Stimulated activated naive CD4-positive, alpha-beta T cell (primary cell): ENCODE results near the gene SSBP4.
"Not testable (repeated sequence)": the region's sequence is repeated elsewhere in the genome, so short reads cannot be mapped to it uniquely, and the experiment has no call there.

Experiments used
- DNase-seq, 6 experiments: peaks; one replicate each; lab custom pipeline; 2025; lab: John Stamatoyannopoulos, UW

Gene SSBP4

GRCh38 chr19:18419195-18419698 lies at the start of gene SSBP4:
Gene SSBP4 (plus strand): TSS chr19:18419398. CDS start chr19:18419649, 251 bp downstream.
- DNase-seq: peak; percentile 51 to 82 (median 65)

GRCh38 chr19:18373407-18373891 lies 45.7 kb upstream of the SSBP4 start:
- DNase-seq: no peak

GRCh38 chr19:18373892-18374629 lies 45.1 kb upstream of the SSBP4 start:
- DNase-seq: no peak

GRCh38 chr19:18377026-18377425 lies 42.2 kb upstream of the SSBP4 start:
- DNase-seq: no peak

DNA sequence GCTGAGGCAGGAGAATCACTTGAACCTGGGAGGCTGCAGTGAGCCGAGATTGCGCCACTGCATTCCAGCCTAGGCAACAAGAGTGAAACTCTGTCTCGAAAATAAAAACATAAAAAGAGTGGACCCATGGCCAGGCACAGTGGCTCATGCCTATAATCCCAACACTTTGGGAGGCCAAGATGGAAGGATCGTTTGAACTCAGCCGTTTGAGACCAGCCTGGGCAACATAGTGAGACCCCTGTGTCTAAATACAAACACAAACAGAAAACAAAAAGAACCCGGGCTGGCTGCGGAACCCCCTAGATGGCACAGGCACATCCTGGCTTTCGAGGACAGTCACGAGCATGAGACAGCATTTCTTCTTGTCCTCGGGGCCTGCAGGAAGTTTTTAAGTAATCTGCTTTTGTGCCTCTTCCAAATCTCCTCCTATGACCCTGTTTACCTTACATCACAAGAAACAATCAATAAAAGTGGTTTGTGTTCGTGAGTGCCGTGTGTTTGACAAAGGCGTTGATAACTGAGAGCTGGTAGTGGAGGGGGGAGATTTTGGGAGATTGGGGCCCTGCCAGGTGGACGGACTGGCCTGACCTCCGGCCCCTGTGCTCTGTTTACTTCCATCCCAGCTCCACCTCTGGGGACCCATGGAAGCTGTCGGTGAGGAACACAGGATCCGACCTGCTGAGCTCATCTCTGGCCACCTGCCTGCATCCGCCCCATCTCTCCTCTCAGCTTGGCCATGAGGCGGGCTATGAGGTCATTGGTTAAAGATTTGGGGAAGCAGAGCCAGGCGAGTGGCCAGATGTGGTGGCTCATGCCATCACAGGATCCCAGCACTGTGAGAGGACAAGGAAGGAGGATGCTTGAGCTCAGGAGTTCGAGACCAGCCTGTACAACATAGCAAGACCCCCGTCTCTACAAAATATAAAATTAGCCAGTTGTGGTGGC lies 39.1 kb upstream of the SSBP4 start:
- no peak for DNase-seq

- no peak for DNase-seq
These were observed 38.4 kb upstream of the SSBP4 start for GRCh38 chr19:18380843-18381242.

DNA sequence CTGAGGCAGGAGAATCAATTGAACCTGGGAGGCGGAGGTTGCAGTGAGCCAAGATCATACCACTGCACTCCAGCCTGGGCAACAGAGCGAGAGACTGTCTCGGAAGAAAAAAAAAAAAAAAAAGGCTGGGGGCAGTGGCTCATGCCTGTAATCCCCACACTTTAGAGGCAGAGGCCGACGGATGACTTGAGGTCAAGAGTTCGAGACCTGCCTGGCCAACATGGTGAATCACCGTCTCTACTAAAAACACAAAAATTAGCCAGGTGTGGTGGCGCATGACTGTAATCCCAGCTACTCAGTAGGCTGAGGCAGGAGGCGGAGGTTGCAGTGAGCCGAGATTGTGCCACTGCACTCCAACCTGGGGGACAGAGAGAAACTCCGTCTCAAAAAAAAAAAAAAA lies 35.6 kb upstream of the SSBP4 start:
- not testable (repeated sequence) for DNase-seq

DNA sequence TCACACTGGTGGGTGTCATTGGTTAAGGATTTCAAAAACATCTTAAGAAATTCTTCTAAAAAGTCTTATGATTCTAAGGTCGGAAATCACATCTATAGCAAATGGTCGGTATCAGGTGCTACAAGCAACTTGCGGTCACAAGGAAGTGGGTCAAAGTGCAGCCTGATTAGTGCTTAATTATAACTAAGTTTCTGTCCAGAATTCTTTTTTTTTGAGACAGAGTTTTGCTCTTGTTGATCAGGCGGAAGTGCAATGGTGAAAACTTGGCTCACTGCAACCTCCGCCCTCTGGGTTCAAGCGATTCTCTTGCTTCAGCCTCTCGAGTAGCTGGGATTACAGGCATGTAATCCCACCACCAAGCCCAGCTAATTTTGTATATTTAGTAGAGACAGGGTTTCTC lies 34.4 kb upstream of the SSBP4 start:
- no peak for DNase-seq

GRCh38 chr19:18385359-18385674 lies 33.9 kb upstream of the SSBP4 start:
- no peak for DNase-seq

DNA sequence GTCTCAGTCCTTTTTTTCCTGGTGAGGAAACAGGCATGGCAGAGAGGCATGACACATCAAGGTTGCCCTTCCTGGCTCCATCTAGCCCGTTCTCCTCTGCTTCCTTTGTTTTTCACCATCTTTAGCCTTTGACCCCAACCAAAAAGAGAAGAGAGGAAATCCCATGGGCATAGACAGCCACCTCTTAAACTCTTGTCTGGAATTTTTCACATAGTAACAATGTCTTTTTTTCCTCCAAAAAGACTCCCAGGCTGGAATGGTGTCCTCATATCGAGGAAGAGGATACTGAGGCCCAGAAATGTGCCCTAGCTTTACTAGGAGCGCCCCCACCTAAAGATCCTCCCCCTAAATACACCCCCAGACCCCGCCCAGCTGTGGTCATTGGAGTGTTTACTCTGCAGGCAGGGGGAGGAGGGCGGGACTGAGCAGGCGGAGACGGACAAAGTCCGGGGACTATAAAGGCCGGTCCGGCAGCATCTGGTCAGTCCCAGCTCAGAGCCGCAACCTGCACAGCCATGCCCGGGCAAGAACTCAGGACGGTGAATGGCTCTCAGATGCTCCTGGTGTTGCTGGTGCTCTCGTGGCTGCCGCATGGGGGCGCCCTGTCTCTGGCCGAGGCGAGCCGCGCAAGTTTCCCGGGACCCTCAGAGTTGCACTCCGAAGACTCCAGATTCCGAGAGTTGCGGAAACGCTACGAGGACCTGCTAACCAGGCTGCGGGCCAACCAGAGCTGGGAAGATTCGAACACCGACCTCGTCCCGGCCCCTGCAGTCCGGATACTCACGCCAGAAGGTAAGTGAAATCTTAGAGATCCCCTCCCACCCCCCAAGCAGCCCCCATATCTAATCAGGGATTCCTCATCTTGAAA lies 33.3 kb upstream of the SSBP4 start, which contains the start of gene GDF15:
TSS of gene GDF15 (plus strand) at position 484 of the 868 bp plus-strand sequence. CDS start at position 516, 32 bp downstream.
- peak in 1 of 6 experiments; percentile 7 for DNase-seq

- no peak for DNase-seq
These were observed 32.5 kb upstream of the SSBP4 start for GRCh38 chr19:18386543-18387271.

- DNase-seq: peak; percentile 36 to 78 (median 67)
These were observed 30.9 kb upstream of the SSBP4 start for GRCh38 chr19:18388100-18388959.

DNA sequence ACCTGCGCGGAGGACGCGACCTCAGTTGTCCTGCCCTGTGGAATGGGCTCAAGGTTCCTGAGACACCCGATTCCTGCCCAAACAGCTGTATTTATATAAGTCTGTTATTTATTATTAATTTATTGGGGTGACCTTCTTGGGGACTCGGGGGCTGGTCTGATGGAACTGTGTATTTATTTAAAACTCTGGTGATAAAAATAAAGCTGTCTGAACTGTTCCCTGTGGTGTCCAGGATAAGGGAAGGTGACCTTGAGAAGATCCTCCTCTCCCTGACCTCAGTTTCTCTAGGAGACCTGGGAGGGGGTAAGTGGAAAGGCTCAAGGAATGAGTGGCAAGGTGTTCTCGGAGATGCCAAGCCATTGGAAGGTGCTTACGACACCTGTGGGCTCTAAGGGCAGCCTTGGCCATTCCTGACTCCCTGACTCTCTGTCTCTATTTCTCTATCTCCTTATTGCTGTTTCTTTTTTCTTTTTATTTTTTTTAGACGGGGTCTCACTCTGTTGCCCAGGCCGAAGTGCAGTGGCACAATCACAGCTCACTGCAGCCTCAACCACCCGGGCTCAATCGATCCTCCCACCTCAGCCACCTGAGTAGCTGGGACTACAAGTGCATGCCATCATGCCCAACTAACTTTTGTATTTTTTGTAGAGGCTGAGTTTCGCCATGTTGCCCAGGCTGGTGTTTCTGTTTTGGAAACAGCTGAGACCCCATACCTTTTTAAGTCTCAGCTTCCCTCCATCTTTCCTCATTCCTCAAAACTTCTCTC lies 30.1 kb upstream of the SSBP4 start:
- DNase-seq: no peak

- DNase-seq: no peak
These were observed 29.5 kb upstream of the SSBP4 start for GRCh38 chr19:18389726-18390064.

DNA sequence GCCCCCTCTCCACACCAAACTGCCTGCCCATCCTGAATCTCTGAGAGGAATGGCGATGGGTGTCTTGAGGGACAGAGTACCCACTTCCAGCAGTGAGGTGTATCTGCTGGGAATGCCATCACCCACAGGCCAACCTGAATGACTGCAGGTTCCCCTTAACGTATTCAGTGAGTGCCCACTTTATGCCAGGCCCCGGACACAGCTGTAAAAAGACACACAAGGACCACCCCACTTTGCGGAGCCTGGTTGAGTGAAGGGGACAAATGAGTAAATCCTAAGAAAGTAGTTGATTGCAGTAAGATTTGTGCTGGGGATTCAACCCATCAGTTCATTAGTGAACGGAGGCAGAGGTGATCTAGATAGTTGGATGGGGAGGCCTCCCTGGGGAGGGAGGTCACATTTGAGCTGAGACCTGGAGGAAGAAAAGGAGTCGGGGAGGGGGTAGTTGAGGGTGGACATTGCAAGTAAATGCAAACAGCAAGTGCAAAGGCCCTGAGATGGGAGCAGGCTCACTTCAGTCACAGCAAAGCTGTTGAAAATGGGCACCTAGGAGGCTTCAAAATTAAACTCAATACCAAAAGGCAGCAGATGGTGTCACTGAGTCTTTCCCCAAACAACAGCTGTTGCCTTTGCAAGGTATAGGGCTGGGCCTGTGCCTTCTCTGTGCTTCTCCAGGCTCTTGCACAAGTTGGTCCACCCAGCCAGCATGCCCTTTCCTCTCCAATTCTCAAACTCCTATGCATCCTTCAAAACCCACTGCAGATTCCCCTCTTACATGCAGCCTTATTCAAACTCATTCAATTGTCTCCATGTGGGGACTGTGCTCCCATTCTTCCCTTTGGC lies 28.9 kb upstream of the SSBP4 start:
- no peak for DNase-seq

GRCh38 chr19:18391509-18392075 lies 27.6 kb upstream of the SSBP4 start:
- no peak for DNase-seq

DNA sequence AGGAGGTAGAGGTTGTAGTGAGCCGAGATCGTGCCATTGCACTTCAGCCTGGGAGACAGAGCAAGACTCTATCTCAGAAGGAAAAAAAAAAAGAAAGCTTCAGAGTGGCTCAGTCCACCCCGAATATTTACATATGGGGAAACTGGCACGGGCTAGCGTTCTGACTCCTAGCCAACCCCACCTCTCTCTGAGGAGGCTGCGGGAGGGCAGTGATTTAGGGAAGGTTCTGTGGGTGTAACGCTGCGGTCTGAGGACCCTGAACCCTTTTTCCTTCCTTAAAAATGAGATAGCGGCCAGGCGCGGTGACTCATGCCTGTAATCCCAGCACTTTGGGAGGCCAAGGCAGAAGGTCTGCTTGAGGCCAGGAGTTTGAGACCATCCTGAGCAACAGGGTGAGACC lies 26.8 kb upstream of the SSBP4 start:
- DNase-seq: no peak

DNA sequence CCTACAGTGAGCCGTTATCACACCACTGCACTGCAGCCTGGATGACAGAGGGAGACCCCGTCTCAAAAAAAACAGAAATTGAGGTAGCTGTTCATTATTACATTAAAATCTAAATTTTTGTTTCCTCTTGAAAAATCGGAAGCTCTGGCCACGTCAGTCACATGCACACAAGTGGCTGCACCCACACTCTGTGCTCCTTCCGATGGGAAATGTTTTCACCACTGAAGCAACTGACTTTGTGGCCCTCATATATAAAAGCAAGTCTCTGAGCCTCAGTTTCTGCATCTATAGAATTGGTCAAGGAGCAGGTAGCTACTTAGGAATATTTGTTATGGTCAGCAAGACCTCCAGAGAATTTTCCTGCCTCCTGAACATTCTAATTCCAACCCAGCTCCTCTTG lies 26.3 kb upstream of the SSBP4 start:
- no peak for DNase-seq
